ENCODE results near the gene CRYGA.
"Not testable (repeated sequence)": the region's sequence is repeated elsewhere in the genome, so short reads cannot be mapped to it uniquely, and the experiment has no call there.

Gene CRYGA

GRCh38 chr2:208142925-208143799, 20.2 kb downstream of the CRYGA start:
- no peak for TF ChIP-seq ZNF274 (IDR thresholded peaks at IDR 0.05; ENCODE audit: low read depth, low read length)
- no peak overlapping the region for H3K4me3 ChIP-seq (ENCODE audit: low read length)

- H3K4me3 ChIP-seq (ENCODE audit: low read length), result no peak overlapping the region
- no peak for TF ChIP-seq ZNF274 (IDR thresholded peaks at IDR 0.05; ENCODE audit: low read depth, low read length)
These were observed 21.0 kb downstream of the CRYGA start for GRCh38 chr2:208142240-208142924.

DNA sequence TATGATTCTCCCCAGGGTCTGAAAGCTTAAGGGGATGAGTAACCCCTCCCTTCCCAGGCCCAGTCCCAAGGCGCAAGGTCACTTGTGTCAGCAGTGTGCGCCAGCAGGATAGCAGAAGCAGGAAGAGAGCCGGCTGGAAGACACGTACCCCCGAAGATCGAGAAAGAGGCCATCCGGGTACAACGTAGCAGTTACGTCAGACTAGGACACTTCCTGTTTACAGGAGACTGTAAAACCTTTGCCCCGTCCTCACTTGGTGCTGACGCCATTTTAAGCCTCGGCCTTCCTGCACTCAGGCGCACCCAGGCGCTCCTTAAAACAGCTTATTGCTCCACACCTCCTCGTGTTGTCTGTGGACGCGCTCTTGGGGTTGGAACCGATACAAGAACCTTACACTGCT, 23.9 kb downstream of the CRYGA start:
- no peak overlapping the region for H3K4me3 ChIP-seq (ENCODE audit: low read length)
- no peak for TF ChIP-seq ZNF274 (IDR thresholded peaks at IDR 0.05; ENCODE audit: low read depth, low read length)

DNA sequence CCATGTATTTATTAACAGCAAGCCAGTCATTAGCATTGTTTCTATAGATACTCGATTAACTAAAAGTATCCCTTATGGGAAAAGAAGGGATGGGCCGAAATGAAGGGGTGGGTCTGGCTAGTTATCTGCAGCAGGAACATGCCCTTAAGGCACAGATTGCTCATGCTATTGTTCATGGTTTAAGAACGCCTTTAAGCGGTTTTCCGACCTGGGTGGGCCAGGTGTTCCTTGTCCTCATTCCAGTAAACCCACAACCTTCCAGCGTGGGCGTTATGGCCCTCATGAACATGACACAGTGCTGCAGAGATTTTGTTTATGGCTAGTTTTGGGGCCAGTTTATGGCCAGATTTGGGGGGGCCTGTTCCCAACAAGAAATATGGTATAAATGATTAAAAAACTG, 25.1 kb downstream of the CRYGA start:
- H3K4me3 ChIP-seq (ENCODE audit: low read length), result not testable (repeated sequence)

DNA sequence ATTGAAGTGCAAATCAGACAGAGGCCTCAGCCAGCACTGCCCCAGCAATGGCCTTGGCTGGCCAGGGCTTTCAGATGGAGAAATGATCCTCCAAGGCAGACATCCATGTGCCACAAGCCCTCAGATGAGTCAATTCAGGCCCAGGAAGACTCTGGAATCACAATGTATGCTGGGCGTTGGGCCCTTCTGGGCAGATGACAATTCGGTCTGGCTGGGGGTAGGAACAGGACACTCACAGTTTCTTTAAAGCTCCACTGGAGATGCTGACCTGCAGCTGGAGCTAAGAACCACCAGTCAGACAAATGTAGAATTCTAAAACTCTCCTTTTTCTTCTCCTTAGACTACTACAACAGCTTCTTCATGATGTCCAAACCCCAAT, 26.7 kb downstream of the CRYGA start:
- TF ChIP-seq ZNF274 (IDR thresholded peaks at IDR 0.05; ENCODE audit: low read depth, low read length), result no peak
- no peak overlapping the region for H3K4me3 ChIP-seq (ENCODE audit: low read length)

DNA sequence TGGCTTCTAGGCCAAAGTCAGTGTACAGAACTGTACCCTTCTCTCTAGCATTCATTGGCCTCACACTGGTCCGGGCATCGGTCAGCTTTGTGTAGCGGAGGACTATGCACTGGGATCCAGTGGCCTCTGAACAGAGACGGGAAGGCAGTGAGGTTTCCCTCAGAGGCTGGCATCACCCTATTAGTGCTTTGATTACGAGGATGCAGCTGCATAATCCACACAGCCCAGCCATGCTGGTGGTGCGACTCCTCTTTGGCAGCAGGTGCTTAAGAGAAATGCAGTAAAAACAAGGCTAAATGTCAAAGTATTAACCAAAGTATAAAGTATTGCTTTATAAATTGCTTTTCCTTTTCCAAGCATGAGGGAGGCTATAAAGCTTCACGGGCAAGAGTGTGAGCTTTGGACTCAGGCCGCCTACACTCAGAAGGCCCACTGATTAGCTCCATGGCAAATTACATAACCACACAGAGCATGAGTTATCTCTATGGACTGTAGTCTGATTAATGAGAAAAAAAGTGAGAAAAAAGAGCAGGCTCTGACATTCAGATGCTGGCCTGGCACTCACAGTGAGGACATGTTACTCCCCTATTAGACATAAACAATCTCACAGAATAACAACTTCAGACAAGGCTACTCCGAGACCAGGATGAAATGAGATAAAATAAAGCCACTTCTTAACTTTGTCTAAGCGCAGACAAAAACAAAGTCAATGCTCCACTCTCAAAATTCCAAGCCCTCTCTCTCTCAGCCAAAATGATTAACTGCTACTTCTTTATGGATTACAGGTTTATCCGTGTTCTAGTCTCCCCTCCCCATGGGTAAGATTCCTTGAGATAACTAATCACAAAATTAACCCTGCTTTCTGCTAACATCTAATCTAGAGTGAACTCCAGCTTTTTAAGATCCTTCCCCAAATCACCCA, 27.3 kb downstream of the CRYGA start:
- TF ChIP-seq ZNF274 (IDR thresholded peaks at IDR 0.05; ENCODE audit: low read depth, low read length), result no peak
- no peak overlapping the region for H3K4me3 ChIP-seq (ENCODE audit: low read length)

DNA sequence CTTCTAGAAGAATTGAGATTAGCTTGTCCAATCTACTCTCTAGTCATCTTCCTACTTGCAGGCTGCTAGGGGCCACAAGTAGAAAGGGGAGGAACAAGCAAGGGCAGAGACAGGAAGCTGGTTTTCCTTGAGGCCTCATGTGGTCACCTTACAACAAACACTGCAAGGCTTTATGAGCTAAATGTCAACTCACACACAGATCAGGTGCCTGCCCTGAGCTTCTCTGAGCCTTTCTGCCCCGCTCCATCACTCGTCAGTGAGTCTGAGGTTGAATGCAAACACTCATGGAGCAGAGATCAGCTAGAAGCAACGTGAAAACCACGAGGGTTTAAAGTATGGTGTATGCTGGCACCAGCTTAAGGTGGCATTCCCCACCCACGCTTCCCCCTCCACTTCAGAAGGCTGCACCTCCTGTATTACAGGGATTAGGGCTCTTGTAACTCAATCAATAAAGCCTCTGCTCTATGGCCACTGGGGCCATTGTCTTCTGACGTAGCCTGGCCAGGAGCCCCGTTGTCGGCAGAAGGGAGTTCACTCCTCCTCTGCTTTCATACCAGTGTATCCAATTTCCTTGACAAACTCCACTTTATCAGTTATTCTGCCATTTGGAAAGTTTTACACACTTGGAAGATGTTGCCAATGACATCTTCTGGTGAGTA, 28.3 kb downstream of the CRYGA start:
- no peak for TF ChIP-seq ZNF274 (IDR thresholded peaks at IDR 0.05; ENCODE audit: low read depth, low read length)
- H3K4me3 ChIP-seq (ENCODE audit: low read length), result no peak overlapping the region

- H3K4me3 ChIP-seq (ENCODE audit: low read length), result no peak overlapping the region
- no peak for TF ChIP-seq ZNF274 (IDR thresholded peaks at IDR 0.05; ENCODE audit: low read depth, low read length)
These were observed 32.7 kb downstream of the CRYGA start for GRCh38 chr2:208130712-208131110.

GRCh38 chr2:208129744-208130711, 33.4 kb downstream of the CRYGA start, which contains the start of gene CRYGC:
TSS of gene CRYGC (minus strand) at chr2:208129828. CDS start at chr2:208129792, 36 bp downstream.
- no peak for TF ChIP-seq ZNF274 (IDR thresholded peaks at IDR 0.05; ENCODE audit: low read depth, low read length)
- no peak within 1 kb of the TSS for H3K4me3 ChIP-seq (ENCODE audit: low read length)

DNA sequence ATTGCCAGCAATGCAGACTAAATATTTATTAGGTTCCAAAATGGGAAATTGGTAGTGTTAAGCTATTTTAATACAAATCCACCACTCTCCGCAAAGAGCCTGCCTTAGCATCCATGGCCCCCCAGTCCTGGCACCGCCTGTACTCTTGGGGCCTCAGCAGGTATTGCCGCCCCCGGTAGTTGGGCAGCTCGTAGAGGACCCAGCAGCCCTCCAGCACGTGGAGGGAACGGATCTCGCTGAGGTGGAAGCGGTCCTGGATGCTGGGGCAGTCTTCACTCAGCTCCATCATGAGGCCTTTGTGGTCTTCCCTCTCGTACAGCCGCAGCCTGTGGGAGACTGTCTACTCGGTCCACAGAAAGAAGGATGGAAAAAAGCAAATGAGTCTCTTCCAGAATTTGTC, 35.3 kb downstream of the CRYGA start:
- no peak for TF ChIP-seq ZNF274 (IDR thresholded peaks at IDR 0.05; ENCODE audit: low read depth, low read length)

DNA sequence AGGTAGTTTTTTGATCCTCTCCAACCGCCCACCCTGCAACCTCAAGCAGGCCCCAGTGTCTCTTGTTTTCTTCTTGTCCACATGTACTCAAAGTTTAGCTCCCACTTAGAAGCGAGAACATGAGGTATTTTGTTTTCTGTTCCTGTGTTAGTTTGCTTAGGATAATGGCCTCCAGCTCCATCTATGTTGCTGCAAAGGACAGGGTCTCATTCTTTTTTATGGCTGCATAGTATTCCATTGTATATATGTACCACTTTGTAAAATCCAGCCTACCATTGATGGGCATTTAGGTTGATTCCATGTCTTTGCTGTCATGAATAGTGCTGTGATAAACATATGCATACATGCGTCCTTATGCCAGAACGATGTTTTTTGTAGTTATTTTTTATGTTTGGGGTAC, 36.3 kb downstream of the CRYGA start:
- no peak overlapping the region for H3K4me3 ChIP-seq (ENCODE audit: low read length)
- no peak for TF ChIP-seq ZNF274 (IDR thresholded peaks at IDR 0.05; ENCODE audit: low read depth, low read length)

More for the DNA sequence above, 35.3 kb downstream of the CRYGA start:
- no peak overlapping the region for H3K4me3 ChIP-seq (ENCODE audit: low read length)

DNA sequence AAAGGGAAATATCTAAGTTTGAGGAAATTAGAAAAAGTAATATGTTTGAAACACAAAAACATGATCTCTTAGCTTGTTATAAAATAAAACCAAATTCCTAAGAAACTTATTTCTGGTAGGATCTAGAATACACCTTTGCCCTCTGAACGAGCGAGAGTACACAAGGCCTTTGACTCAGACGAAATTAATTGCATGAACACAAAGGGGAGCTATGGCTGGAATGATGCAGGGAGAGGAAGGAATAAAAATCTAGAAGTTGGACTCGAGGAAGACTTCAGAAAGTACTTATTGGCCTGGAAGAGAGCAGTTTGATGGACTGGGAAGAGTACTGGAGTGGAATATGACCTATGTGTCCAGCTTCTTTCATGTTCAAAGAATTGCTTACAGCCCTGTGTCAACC, 38.1 kb downstream of the CRYGA start:
- TF ChIP-seq ZNF274 (IDR thresholded peaks at IDR 0.05; ENCODE audit: low read depth, low read length), result no peak

DNA sequence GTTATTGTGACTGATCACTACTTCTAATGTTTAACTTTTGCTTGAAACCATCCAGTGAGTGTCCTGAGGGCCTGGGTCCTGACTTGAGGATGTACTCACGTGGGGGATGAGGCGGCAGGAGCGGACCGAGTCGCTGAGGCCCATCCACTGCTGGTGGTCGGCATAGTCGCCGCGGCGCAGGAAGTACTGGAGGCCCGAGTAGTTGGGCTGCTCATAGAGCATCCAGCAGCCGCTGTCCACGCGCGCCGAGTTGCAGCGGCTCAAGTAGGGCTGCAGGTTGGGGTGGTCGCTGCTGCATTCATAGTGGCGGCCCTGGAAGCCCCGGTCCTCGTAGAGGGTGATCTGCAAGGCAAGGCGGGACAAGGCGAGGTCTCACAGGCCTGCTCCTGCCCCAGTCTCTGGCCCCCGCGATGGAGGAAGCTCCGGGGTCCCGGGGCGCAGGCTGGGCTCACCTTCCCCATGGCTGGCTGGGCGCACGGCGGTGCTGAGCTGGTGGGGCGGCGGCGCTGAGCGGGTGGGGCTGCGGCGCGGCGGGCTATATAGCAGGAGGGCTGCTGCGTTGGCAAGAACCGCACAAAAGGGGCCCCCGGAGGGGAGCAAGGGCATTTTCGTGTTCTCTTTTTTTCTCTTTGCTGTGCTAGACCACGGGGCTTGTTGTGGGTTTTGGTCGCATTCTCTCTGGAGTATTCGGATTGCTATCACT, 39.2 kb downstream of the CRYGA start, which contains the start of gene CRYGD:
CRYGD (minus strand) TSS at position 512 of the 703 bp plus-strand sequence; CDS start at position 461, 51 bp downstream.
- H3K4me3 ChIP-seq (ENCODE audit: low read length), result not testable (repeated sequence)

More for the DNA sequence above, 38.1 kb downstream of the CRYGA start:
- no peak overlapping the region for H3K4me3 ChIP-seq (ENCODE audit: low read length)

All from GM08714 (cell line).